PC-3 (cell line): ENCODE measurements around the gene BAX. TPM values are rescaled to one million over a fixed set of nuclear protein-coding genes. Genes with fewer than 3 reads are reported as not detected.
A peak's percentile ranks its signal among the peaks of the same experiment; 100 is the strongest.

Source experiments
- ATAC-seq: fragments of 200-7000 bp; cut with Tn5 transposase; 2 replicates; pipeline ENCODE4 v1.9.1; 2020; ENCODE audit warnings: mild to moderate bottlenecking, moderate library complexity
- BruUV-seq: library from RNA; stranded (reverse); fragments of 400-500 nt; replicated peaks from 2 replicates; lab custom pipeline; 2021; lab: Mats Ljungman, UMichigan
- CTCF ChIA-PET: fragments of 300-600 bp; sonication (Branson Sonifier 250); formaldehyde crosslinking; loops from one replicate; lab custom pipeline; 2022; ENCODE audit warnings: antibody characterized with exemption; lab: Charles Lee
- POLR2A ChIA-PET: fragments of 300-600 bp; sonication (Branson Sonifier 250); formaldehyde crosslinking; loops from one replicate; lab custom pipeline; 2022; ENCODE audit warnings: antibody characterized with exemption; ENCODE audit not compliant: unreplicated experiment; lab: Charles Lee
- DNase-seq: peaks from one replicate; pipeline ENCODE4 v3.0.0-alpha.2; 2015
- H2AFZ ChIP-seq: fragments of 300-600 bp; sonication (generic); 2 replicates; pipeline ENCODE4 v1.6.0; 2016; ENCODE audit warnings: antibody characterized with exemption, low read length
- H3F3A ChIP-seq: fragments of 300-600 bp; sonication (generic); one replicate; pipeline ENCODE4 v1.6.0; 2017; ENCODE audit warnings: antibody characterized with exemption, low read length, control low read depth, mild to moderate bottlenecking; ENCODE audit not compliant: unreplicated experiment
- H3K27ac ChIP-seq: fragments of 300-600 bp; sonication (generic); 2 replicates; pipeline ENCODE4 v1.5.1; 2016; ENCODE audit warnings: mild to moderate bottlenecking, low read length
- H3K27me3 ChIP-seq: fragments of 300-600 bp; sonication (generic); 2 replicates; pipeline ENCODE4 v1.6.1; 2016; ENCODE audit warnings: low read length, mixed read lengths
- H3K36me3 ChIP-seq: fragments of 300-600 bp; sonication (generic); 2 replicates; pipeline ENCODE4 v1.6.1; 2016; ENCODE audit warnings: low read depth, mixed run types, low read length, mixed read lengths
- H3K4me1 ChIP-seq: fragments of 300-600 bp; sonication (generic); 2 replicates; pipeline ENCODE4 v1.5.1; 2016; ENCODE audit warnings: low read length; ENCODE audit not compliant: insufficient read depth
- H3K4me2 ChIP-seq: fragments of 300-600 bp; sonication (generic); 2 replicates; pipeline ENCODE4 v1.6.0; 2016; ENCODE audit warnings: low read length
- H3K4me3 ChIP-seq: fragments of 300-600 bp; sonication (generic); 2 replicates; pipeline ENCODE4 v1.5.1; 2016; ENCODE audit warnings: mild to moderate bottlenecking, low read length, mixed read lengths
- H3K79me2 ChIP-seq: fragments of 300-600 bp; sonication (generic); 2 replicates; pipeline ENCODE4 v1.6.1; 2017; ENCODE audit warnings: low read length, mixed read lengths
- H3K9ac ChIP-seq: fragments of 300-600 bp; sonication (generic); 2 replicates; pipeline ENCODE4 v1.6.0; 2016; ENCODE audit warnings: mild to moderate bottlenecking, low read length
- H3K9me2 ChIP-seq: fragments of 300-600 bp; sonication (generic); replicated peaks from 2 replicates; pipeline ENCODE4 v1.6.1; 2016; ENCODE audit warnings: mixed run types, low read length, mixed read lengths
- H3K9me3 ChIP-seq: fragments of 300-600 bp; sonication (generic); 2 replicates; pipeline ENCODE4 v1.6.1; 2016; ENCODE audit warnings: low read length, mixed read lengths
- H4K20me1 ChIP-seq: fragments of 300-600 bp; sonication (generic); 2 replicates; pipeline ENCODE4 v1.6.1; 2016; ENCODE audit warnings: low read length, mixed read lengths
- CTCF ChIP-seq: fragments of 300-600 bp; sonication (generic); conservative IDR thresholded peaks from 2 replicates; pipeline ENCODE4 v1.5.1; 2017; ENCODE audit warnings: antibody characterized with exemption, low read depth, mild to moderate bottlenecking, low read length
- EZH2 ChIP-seq: fragments of 300-600 bp; sonication (generic); IDR thresholded peaks from one replicate; pipeline ENCODE4 v1.6.1; 2017; ENCODE audit warnings: antibody characterized with exemption, mild to moderate bottlenecking, low read length; ENCODE audit not compliant: unreplicated experiment
- EZH2phosphoT487 ChIP-seq: fragments of 300-600 bp; sonication (generic); IDR thresholded peaks from 2 replicates; pipeline ENCODE4 v1.6.1; 2018; ENCODE audit warnings: mild to moderate bottlenecking, antibody characterized with exemption, low read length, borderline replicate concordance
- intact Hi-C: fragments of 100-400 bp; cut with micrococcal nuclease; formaldehyde crosslinking; loops from 2 replicates; pipeline ENCODE4 v1.9.0; 2023
- total RNA-seq: library from RNA; depleted of rRNA; stranded (reverse); fragments of >200 nt; gene quantifications from 2 replicates; pipeline ENCODE4 v1.2.3, GENCODE V29; 2014

The BAX gene
- total RNA-seq, 1 experiment from 2014 or later: 44.8 TPM

- DNase-seq (peak; percentile 78), ATAC-seq (peak; percentile 37)
- POLR2A ChIA-PET: no interaction called here
- Histone ChIP-seq H3K4me3 (peak overlapping the region; percentile 81), H3K9ac (peak overlapping the region; percentile 66), H3K27me3 (no peaks in the 10 kb centered on the region), H3K27ac (no peak overlapping the region), H4K20me1 (0 out of 2 replicates have a peak, but pooled peaks cover 5% of the 10 kb centered on the region), H2AFZ (peak overlapping the region; percentile 52; the same call in 1 of the 2 replicates), H3K4me2 (peak overlapping the region; percentile 94), H3F3A (peaks cover 5% of the 10 kb centered on the region), H3K79me2 (peaks cover 14% of the 10 kb centered on the region), H3K9me2 (no peaks in the 10 kb centered on the region), H3K36me3 (peaks cover 14% of the 10 kb centered on the region; the same call in 1 of the 2 replicates), H3K9me3 (no peaks in the 10 kb centered on the region), H3K4me1 (peaks cover 31% of the 10 kb centered on the region)
- CTCF ChIA-PET: no interaction called here
- TF ChIP-seq EZH2phosphoT487 (no peak), EZH2 (no peak), CTCF (no peak)
- intact Hi-C loops: no loop called here
- no TSS peak for BruUV-seq
These were observed 11.3 kb downstream of the BAX start for GRCh38 chr19:48965806-48966540.

- Histone ChIP-seq H3K4me1 (peaks cover 31% of the 10 kb centered on the region), H2AFZ (no peak overlapping the region), H3K9me3 (no peaks in the 10 kb centered on the region), H3K4me3 (peak overlapping the region; percentile 81), H3K36me3 (peaks cover 17% of the 10 kb centered on the region; the same call in 1 of the 2 replicates), H3K79me2 (peaks cover 14% of the 10 kb centered on the region), H3K9me2 (no peaks in the 10 kb centered on the region), H3K27me3 (no peaks in the 10 kb centered on the region), H3K4me2 (peak overlapping the region; percentile 94), H3K9ac (no peak overlapping the region), H4K20me1 (0 out of 2 replicates have a peak, but pooled peaks cover 5% of the 10 kb centered on the region), H3F3A (peaks cover 5% of the 10 kb centered on the region), H3K27ac (no peak overlapping the region)
- ATAC-seq (no peak), DNase-seq (no peak)
- no TSS peak for BruUV-seq
- no peak for TF ChIP-seq CTCF
- ChIA-PET POLR2A (no interaction called here), CTCF (no interaction called here)
- intact Hi-C loops: no loop called here
These were observed 12.1 kb downstream of the BAX start for GRCh38 chr19:48966541-48967345.
